GM19467 (cell line): ENCODE results near the gene NECTIN4.
A peak's percentile ranks its signal among the peaks of the same experiment; 100 is the strongest.
"Not testable (repeated sequence)": the region's sequence is repeated elsewhere in the genome, so short reads cannot be mapped to it uniquely, and the experiment has no call there.

ENCODE experiments used
- ATAC-seq: cut with Tn5 transposase; IDR thresholded peaks from one replicate; pipeline ENCODE4 v1.9.1; 2021; ENCODE audit warnings: mild to moderate bottlenecking, moderate library complexity; ENCODE audit not compliant: unreplicated experiment

Gene NECTIN4

GRCh38 chr1:161089251-161089924, at the start of gene NECTIN4:
Gene NECTIN4, minus strand, starts transcription at chr1:161089558. Its CDS starts 262 bp downstream, at chr1:161089296.
- ATAC-seq: no peak

GRCh38 chr1:161138431-161138830, 49.1 kb upstream of the NECTIN4 start:
- ATAC-seq: no peak

GRCh38 chr1:161137881-161138280, 48.5 kb upstream of the NECTIN4 start:
- ATAC-seq: no peak

- ATAC-seq: no peak
These were observed 43.9 kb upstream of the NECTIN4 start for GRCh38 chr1:161133220-161133740.

GRCh38 chr1:161132410-161133219, 43.3 kb upstream of the NECTIN4 start, which contains the start of gene DEDD:
Gene DEDD, minus strand, starts transcription at chr1:161132667. Its CDS starts 8,205 bp downstream, at chr1:161124462.
- peak; percentile 90 for ATAC-seq

GRCh38 chr1:161131523-161132409, 42.4 kb upstream of the NECTIN4 start:
- ATAC-seq: no peak

- ATAC-seq: no peak
These were observed 40.9 kb upstream of the NECTIN4 start for GRCh38 chr1:161130266-161130665.

GRCh38 chr1:161128591-161129420, 39.4 kb upstream of the NECTIN4 start:
- ATAC-seq: no peak

- ATAC-seq: no peak
These were observed 38.3 kb upstream of the NECTIN4 start for GRCh38 chr1:161127649-161128048.

- ATAC-seq: no peak
These were observed 33.6 kb upstream of the NECTIN4 start for GRCh38 chr1:161122967-161123366.

GRCh38 chr1:161121834-161122233, 32.5 kb upstream of the NECTIN4 start:
- ATAC-seq: no peak

GRCh38 chr1:161121042-161121650, 31.8 kb upstream of the NECTIN4 start:
- no peak for ATAC-seq

- no peak for ATAC-seq
These were observed 29.9 kb upstream of the NECTIN4 start for GRCh38 chr1:161119092-161119903.

GRCh38 chr1:161117759-161118581, 28.6 kb upstream of the NECTIN4 start, which contains the start of the genes NIT1 and PFDN2:
Gene NIT1, plus strand, starts transcription at chr1:161118105. Its CDS starts 72 bp downstream, at chr1:161118177.
Gene PFDN2, minus strand, starts transcription at chr1:161118037. Its CDS starts 11 bp downstream, at chr1:161118026.
- ATAC-seq: peak; percentile 76

GRCh38 chr1:161115961-161116360, 26.6 kb upstream of the NECTIN4 start:
- not testable (repeated sequence) for ATAC-seq

- no peak for ATAC-seq
These were observed 25.9 kb upstream of the NECTIN4 start for GRCh38 chr1:161115132-161115711.

GRCh38 chr1:161114556-161114955, 25.2 kb upstream of the NECTIN4 start:
- ATAC-seq: no peak
